Tibial nerve (tissue), 4 donors: ENCODE data around the gene TBC1D1.

Source experiments
- EP300 ChIP-seq, 2 donors: sonication (generic); formaldehyde crosslinking; IDR thresholded peaks; one replicate each; pipeline ENCODE4 v1.6.1; 2017; ENCODE audit warnings: antibody characterized with exemption in 2 of 2, mild to moderate bottlenecking in 1 of 2
- POLR2A ChIP-seq, 2 donors: fragments of 450-650 bp; IDR thresholded peaks; one replicate each; pipeline ENCODE4 v1.6.1; 2017; ENCODE audit warnings: antibody characterized with exemption in 2 of 2, mild to moderate bottlenecking in 2 of 2, moderate library complexity in 2 of 2
- TF ChIP-seq, protein P1 (sequence below), 5 experiments: fragments of 200-600 bp in 3 of 5; fragments of 450-650 bp in 2 of 5; sonication (generic) in 3 of 5; IDR thresholded peaks; one replicate each; pipeline ENCODE4 v1.5.1; 2016 to 2019; ENCODE audit warnings: antibody characterized with exemption in 5 of 5, mild to moderate bottlenecking in 3 of 5, moderate library complexity in 2 of 5

DNA sequence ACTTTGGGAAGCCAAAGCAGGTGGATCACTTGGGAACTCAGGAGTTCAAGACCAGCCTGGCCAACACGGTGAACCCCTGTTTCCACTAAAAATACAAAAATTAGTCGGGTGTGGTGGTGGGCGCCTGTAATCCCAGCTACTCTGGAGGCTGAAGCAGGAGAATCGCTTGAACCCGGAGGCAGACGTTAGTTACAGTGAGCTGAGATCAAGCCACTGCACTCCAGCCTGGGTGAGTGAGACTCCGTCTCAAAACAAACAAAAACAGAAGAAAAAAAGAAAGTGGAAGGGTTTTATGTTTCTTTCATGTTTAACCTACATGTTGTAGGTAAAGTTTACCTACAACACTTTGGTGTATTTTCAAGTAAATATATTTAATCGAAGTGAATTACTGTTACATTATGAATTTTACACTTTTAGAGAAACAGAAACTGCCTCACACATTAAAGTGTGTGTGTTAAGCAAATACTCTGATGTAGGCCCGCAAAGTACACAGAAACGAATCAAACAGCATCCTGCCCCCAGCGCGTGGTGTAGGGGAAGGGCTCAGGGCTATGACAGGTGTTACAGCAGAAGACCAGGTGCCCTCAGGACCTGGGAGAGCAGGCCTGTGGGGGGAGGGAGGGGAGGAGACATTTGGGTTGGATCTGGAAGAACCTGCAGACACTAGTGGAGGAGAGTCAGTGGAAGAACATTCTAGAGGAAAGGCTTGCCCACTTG, 108.3 kb downstream of the TBC1D1 start:
- no peak for TF ChIP-seq POLR2A (IDR thresholded peaks at IDR 0.05)
- TF ChIP-seq, protein P1, sequence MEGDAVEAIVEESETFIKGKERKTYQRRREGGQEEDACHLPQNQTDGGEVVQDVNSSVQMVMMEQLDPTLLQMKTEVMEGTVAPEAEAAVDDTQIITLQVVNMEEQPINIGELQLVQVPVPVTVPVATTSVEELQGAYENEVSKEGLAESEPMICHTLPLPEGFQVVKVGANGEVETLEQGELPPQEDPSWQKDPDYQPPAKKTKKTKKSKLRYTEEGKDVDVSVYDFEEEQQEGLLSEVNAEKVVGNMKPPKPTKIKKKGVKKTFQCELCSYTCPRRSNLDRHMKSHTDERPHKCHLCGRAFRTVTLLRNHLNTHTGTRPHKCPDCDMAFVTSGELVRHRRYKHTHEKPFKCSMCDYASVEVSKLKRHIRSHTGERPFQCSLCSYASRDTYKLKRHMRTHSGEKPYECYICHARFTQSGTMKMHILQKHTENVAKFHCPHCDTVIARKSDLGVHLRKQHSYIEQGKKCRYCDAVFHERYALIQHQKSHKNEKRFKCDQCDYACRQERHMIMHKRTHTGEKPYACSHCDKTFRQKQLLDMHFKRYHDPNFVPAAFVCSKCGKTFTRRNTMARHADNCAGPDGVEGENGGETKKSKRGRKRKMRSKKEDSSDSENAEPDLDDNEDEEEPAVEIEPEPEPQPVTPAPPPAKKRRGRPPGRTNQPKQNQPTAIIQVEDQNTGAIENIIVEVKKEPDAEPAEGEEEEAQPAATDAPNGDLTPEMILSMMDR (IDR thresholded peaks at IDR 0.05): no peak
- TF ChIP-seq EP300 (IDR thresholded peaks at IDR 0.05): no peak
